Renal cortical epithelial cell (primary cell): Measurements from ENCODE around the gene MXRA8. TPM values are rescaled to one million over a fixed set of nuclear protein-coding genes. Genes with fewer than 3 reads are reported as not detected.
"Not testable (repeated sequence)": the region's sequence is repeated elsewhere in the genome, so short reads cannot be mapped to it uniquely, and the experiment has no call there.

Experiments used
- DNase-seq: peaks from one replicate; pipeline ENCODE4 v3.0.0-alpha.2; 2011; ENCODE audit warnings: low read depth
- total RNA-seq: library from RNA; depleted of rRNA; stranded (reverse); fragments of >200 nt; gene quantifications from 2 replicates; pipeline ENCODE4 v1.2.3, GENCODE V29; 2014

MXRA8 gene
- total RNA-seq, 1 donor from 2014 or later: 24.7 TPM

- no peak for DNase-seq
These were observed 34.7 kb upstream of the MXRA8 start for GRCh38 chr1:1393014-1393413.

- DNase-seq: no peak
These were observed 32.9 kb upstream of the MXRA8 start for GRCh38 chr1:1391225-1391624.

GRCh38 chr1:1390675-1391074, 32.3 kb upstream of the MXRA8 start:
- no peak for DNase-seq

- DNase-seq: no peak
These were observed 29.7 kb upstream of the MXRA8 start for GRCh38 chr1:1388078-1388472.

GRCh38 chr1:1387098-1388077, 29.0 kb upstream of the MXRA8 start:
- DNase-seq: no peak

GRCh38 chr1:1385931-1386330, 27.6 kb upstream of the MXRA8 start:
- DNase-seq: no peak

GRCh38 chr1:1385339-1385738, 27.0 kb upstream of the MXRA8 start:
- not testable (repeated sequence) for DNase-seq

GRCh38 chr1:1381294-1381693, 22.9 kb upstream of the MXRA8 start:
- DNase-seq: no peak

- no peak for DNase-seq
These were observed 22.5 kb upstream of the MXRA8 start for GRCh38 chr1:1380860-1381259.

- DNase-seq: no peak
These were observed 19.3 kb upstream of the MXRA8 start for GRCh38 chr1:1377540-1378205.

GRCh38 chr1:1376551-1377226, 18.3 kb upstream of the MXRA8 start:
- no peak for DNase-seq

GRCh38 chr1:1374929-1375662, 16.7 kb upstream of the MXRA8 start, which contains the start of gene AURKAIP1:
Gene AURKAIP1, minus strand, starts transcription at chr1:1375207. Its CDS starts 451 bp downstream, at chr1:1374756.
- peak; percentile 99 for DNase-seq

- DNase-seq: no peak
These were observed 16.2 kb upstream of the MXRA8 start for GRCh38 chr1:1374589-1374928.

- no peak for DNase-seq
These were observed 15.6 kb upstream of the MXRA8 start for GRCh38 chr1:1373815-1374588.

GRCh38 chr1:1373051-1373814, 14.9 kb upstream of the MXRA8 start:
- DNase-seq: no peak

GRCh38 chr1:1371746-1372711, 13.7 kb upstream of the MXRA8 start:
- DNase-seq: no peak

- DNase-seq: no peak
These were observed 13.0 kb upstream of the MXRA8 start for GRCh38 chr1:1371364-1371745.

GRCh38 chr1:1370771-1371300, 12.5 kb upstream of the MXRA8 start:
- DNase-seq: no peak

- not testable (repeated sequence) for DNase-seq
These were observed 11.7 kb upstream of the MXRA8 start for GRCh38 chr1:1370094-1370493.
